Thyroid gland (tissue), 4 donors: Measurements from ENCODE around the gene SAMD4A. TPM values are rescaled to one million over a fixed set of nuclear protein-coding genes. Genes with fewer than 3 reads are reported as not detected.

ENCODE experiments used
- DNase-seq, 2 donors: peaks; one replicate each; pipeline ENCODE4 v3.0.0-alpha.2; 2019
- H3K27ac ChIP-seq, 3 donors: fragments of 200-600 bp; sonication (generic); 1 replicate in 2 of 3; 2 replicates in 1 of 3; pipeline ENCODE4 v1.5.1; 2016 to 2019; ENCODE audit warnings: mild to moderate bottlenecking in 1 of 3, moderate library complexity in 1 of 3
- H3K27me3 ChIP-seq: fragments of 200-600 bp; sonication (generic); one replicate; pipeline ENCODE4 v1.5.1; 2019
- H3K36me3 ChIP-seq, 2 donors: fragments of 200-600 bp; sonication (generic); one replicate each; pipeline ENCODE4 v1.5.1; 2016 to 2019
- H3K4me1 ChIP-seq, 2 donors: fragments of 200-600 bp; sonication (generic); one replicate each; pipeline ENCODE4 v1.5.1; 2017 to 2019
- H3K4me3 ChIP-seq, 3 donors: fragments of 200-600 bp; sonication (generic); replicated peaks in 1 of 3; 1 replicate in 2 of 3; 2 replicates in 1 of 3; pipeline ENCODE4 v1.5.1; 2016; ENCODE audit warnings: mild to moderate bottlenecking in 1 of 3
- H3K9me3 ChIP-seq: fragments of 200-600 bp; sonication (generic); one replicate; pipeline ENCODE4 v1.5.1; 2017
- CTCF ChIP-seq, 6 experiments: fragments of 200-600 bp in 3 of 6; fragments of 450-650 bp in 3 of 6; sonication (generic) in 3 of 6; IDR thresholded peaks; one replicate each; pipeline ENCODE4 v1.5.1; 2016 to 2019; ENCODE audit warnings: antibody characterized with exemption in 6 of 6, mild to moderate bottlenecking in 2 of 6, inconsistent platforms in 1 of 6, moderate library complexity in 1 of 6
- POLR2A ChIP-seq, 2 donors: fragments of 450-650 bp; IDR thresholded peaks; one replicate each; pipeline ENCODE4 v1.6.1; 2017; ENCODE audit warnings: antibody characterized with exemption in 2 of 2, mild to moderate bottlenecking in 2 of 2, moderate library complexity in 1 of 2
- WGBS, 2 donors: methylation state at CpG; one replicate each; pipeline ENCODE4 v1.1.5; 2017; 5-methylcytosine and 5-hydroxymethylcytosine counted together
- intact Hi-C: fragments of 100-400 bp; cut with DNase I; formaldehyde crosslinking; loops from one replicate; pipeline ENCODE4 v1.15.1; 2023
- total RNA-seq, 4 donors: library from RNA; depleted of rRNA; stranded (reverse); fragments of >200 nt; gene quantifications; one replicate each; pipeline ENCODE4 v1.2.3, GENCODE V29; 2016

The SAMD4A gene
- total RNA-seq, 4 donors from 2014 or later = 12.6 to 32.7 (median 17.6) TPM

GRCh38 chr14:54756656-54757392 lies 189.9 kb downstream of the SAMD4A start:
- intact Hi-C loops = no loop called here
- Histone ChIP-seq H3K27ac (no peak overlapping the region), H3K36me3 (no peaks in the 10 kb centered on the region), H3K9me3 (no peaks in the 10 kb centered on the region), H3K27me3 (no peaks in the 10 kb centered on the region), H3K4me1 (peaks cover 5 to 15% of the 10 kb centered on the region in 2 donors), H3K4me3 (no peak overlapping the region)
- no peak for DNase-seq
- WGBS, 2 donors = 70 to 75% methylated on average over 3 of the region's 3 CpGs
- TF ChIP-seq CTCF (IDR thresholded peaks at IDR 0.05) (no peak), POLR2A (IDR thresholded peaks at IDR 0.05) (no peak)

DNA sequence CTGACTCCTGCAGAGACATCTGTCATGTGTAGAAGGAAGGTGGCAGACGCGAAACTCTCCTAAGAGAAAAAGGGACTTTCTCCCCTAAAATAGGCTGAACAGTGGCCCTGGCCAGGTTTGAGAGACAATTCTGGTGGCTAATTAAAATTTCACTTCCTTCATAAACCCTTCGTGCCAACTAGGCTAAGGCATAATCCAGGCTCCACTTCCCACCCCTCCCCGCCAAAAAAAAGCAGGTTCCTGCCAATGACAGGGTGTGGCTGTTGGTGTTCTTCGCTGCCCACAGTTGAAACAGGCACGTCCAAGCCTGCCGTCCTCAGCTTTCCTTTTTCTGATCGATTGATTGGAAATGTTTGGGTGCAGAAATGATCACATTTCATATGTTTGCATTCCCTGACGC lies 191.1 kb downstream of the SAMD4A start:
- Histone ChIP-seq H3K4me1 (peaks cover 5 to 15% of the 10 kb centered on the region in 2 donors), H3K4me3 (no peak overlapping the region), H3K27me3 (no peaks in the 10 kb centered on the region), H3K36me3 (no peaks in the 10 kb centered on the region), H3K9me3 (no peaks in the 10 kb centered on the region), H3K27ac (no peak overlapping the region)
- DNase-seq = no peak
- TF ChIP-seq CTCF (IDR thresholded peaks at IDR 0.05) (no peak), POLR2A (IDR thresholded peaks at IDR 0.05) (no peak)
- intact Hi-C loops = no loop called here
- WGBS, 2 donors = 81 to 91% methylated on average over 9 of the region's 9 CpGs

GRCh38 chr14:54759982-54760585 lies 193.2 kb downstream of the SAMD4A start:
- H3K27ac ChIP-seq = no peak overlapping the region
- no peak overlapping the region for H3K4me3 ChIP-seq
- H3K9me3 ChIP-seq = no peaks in the 10 kb centered on the region
- no peaks in the 10 kb centered on the region for H3K27me3 ChIP-seq
- TF ChIP-seq CTCF (IDR thresholded peaks at IDR 0.05) (no peak), POLR2A (IDR thresholded peaks at IDR 0.05) (no peak)
- peaks cover 5 to 15% of the 10 kb centered on the region in 2 donors for H3K4me1 ChIP-seq
- H3K36me3 ChIP-seq = no peaks in the 10 kb centered on the region
- DNase-seq = no peak
- intact Hi-C loops = no loop called here
- WGBS, 2 donors = 94% methylated on average over 24 to 30 of the region's 33 CpGs

GRCh38 chr14:54760866-54761575 lies 194.1 kb downstream of the SAMD4A start:
- intact Hi-C loops = no loop called here
- WGBS, 2 donors = 59% methylated on average over 11 of the region's 11 CpGs
- DNase-seq = peak; percentile 46 to 55

More at GRCh38 chr14:54760866-54761575, 194.1 kb downstream of the SAMD4A start:
- no peaks in the 10 kb centered on the region for H3K36me3 ChIP-seq
- no peak for TF ChIP-seq CTCF (IDR thresholded peaks at IDR 0.05)
- no peak for TF ChIP-seq POLR2A (IDR thresholded peaks at IDR 0.05)
- peaks cover 5 to 15% of the 10 kb centered on the region in 2 donors for H3K4me1 ChIP-seq
- no peaks in the 10 kb centered on the region for H3K9me3 ChIP-seq
- H3K27me3 ChIP-seq = no peaks in the 10 kb centered on the region
- H3K4me3 ChIP-seq = no peak overlapping the region
- H3K27ac ChIP-seq = peak overlapping the region in 1 of 3 donors; percentile 27
